ENCODE data around the gene FTO. TPM values are rescaled to one million over a fixed set of nuclear protein-coding genes. Genes with fewer than 3 reads are reported as not detected.

The FTO gene
- total RNA-seq, 1 donor from 2014 or later: 85.1 TPM

DNA sequence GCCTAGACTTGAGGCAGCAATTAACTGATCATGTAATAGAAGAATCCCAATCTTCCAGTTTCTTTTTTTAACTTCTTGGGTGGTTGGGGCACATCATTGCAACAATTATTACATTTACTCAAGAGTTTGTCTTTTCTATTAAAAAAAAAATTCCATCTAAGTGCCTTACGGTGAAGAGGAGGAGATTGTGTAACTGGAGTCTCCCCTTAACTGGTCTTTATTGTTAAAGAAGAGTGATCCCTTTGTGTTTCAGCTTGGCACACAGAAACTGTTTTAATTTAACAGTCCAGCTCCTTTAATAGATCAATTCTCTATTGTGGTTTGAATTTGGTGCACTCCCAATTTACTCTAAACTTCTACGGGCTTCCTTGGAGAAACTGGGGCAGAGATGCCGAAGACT is 75.2 kb downstream of the FTO start:
- TF ChIP-seq, protein P1, sequence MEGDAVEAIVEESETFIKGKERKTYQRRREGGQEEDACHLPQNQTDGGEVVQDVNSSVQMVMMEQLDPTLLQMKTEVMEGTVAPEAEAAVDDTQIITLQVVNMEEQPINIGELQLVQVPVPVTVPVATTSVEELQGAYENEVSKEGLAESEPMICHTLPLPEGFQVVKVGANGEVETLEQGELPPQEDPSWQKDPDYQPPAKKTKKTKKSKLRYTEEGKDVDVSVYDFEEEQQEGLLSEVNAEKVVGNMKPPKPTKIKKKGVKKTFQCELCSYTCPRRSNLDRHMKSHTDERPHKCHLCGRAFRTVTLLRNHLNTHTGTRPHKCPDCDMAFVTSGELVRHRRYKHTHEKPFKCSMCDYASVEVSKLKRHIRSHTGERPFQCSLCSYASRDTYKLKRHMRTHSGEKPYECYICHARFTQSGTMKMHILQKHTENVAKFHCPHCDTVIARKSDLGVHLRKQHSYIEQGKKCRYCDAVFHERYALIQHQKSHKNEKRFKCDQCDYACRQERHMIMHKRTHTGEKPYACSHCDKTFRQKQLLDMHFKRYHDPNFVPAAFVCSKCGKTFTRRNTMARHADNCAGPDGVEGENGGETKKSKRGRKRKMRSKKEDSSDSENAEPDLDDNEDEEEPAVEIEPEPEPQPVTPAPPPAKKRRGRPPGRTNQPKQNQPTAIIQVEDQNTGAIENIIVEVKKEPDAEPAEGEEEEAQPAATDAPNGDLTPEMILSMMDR (conservative IDR thresholded peaks at IDR 0.05): no peak
- Mint-ChIP-seq H3K27ac (no peak overlapping the region), H3K27me3 (no peaks in the 10 kb centered on the region), H3K4me3 (no peak overlapping the region), H3K9me3 (peaks cover 3% of the 10 kb centered on the region), H3K36me3 (peaks cover 6% of the 10 kb centered on the region), H3K4me1 (ENCODE audit: unreplicated experiment) (peaks cover 39% of the 10 kb centered on the region)
- DNase-seq (ENCODE audit: extremely low spot score, unreplicated experiment): no peak

DNA sequence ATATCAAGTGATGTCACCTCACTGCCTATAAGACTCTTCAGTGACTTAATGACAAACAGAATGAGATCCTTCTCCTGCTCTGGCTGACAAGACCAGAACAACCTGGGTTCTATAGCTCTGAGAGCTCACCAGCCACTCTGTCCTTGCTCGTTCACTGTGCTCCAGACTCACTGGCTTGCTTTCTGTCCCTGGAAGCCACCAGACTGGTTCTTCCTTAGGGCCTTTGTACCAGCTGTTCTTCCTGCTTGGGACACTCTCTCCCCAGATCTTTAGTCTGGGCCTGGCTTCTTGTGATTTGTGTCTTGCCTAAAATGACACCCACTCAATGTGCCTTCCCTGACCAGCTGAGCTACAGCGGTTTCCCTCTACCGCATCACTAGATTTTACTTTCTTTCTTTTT is 76.1 kb downstream of the FTO start:
- Mint-ChIP-seq H3K4me1 (ENCODE audit: unreplicated experiment) (peaks cover 45% of the 10 kb centered on the region), H3K27ac (no peak overlapping the region), H3K9me3 (peaks cover 3% of the 10 kb centered on the region), H3K27me3 (no peaks in the 10 kb centered on the region), H3K4me3 (no peak overlapping the region), H3K36me3 (peaks cover 6% of the 10 kb centered on the region)
- TF ChIP-seq, protein P1 (conservative IDR thresholded peaks at IDR 0.05): no peak
- no peak for DNase-seq (ENCODE audit: extremely low spot score, unreplicated experiment)

DNA sequence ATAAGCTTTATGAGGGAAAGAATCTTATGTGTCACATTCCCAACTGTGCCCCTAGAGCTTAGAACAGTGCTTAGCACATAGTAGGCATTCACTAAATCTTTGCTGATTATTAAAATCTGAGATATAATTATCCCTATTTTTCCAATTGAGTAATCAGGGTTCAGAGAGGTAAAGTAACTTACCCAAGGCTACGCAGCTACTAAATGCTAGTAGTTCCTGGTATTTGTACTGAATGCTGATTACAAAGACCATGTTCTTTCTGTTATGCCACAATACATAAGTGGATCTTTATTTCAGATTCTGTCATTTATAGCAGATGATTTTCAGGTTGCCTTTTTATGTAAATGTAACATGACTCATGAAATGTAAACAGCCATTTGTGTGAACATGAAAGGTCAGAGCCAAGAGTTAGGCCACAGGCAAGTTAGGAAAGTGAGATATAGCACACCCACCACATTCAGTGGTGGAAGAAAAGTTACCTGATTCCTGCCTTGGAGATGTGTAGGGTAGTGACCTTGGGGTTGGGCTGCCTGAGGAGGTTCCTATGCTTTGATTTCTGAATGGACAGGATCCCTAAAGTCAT is 77.2 kb downstream of the FTO start:
- TF ChIP-seq, protein P1 (conservative IDR thresholded peaks at IDR 0.05): no peak
- Mint-ChIP-seq H3K4me1 (ENCODE audit: unreplicated experiment) (peaks cover 34% of the 10 kb centered on the region), H3K27ac (no peak overlapping the region), H3K36me3 (peaks cover 9% of the 10 kb centered on the region), H3K27me3 (no peaks in the 10 kb centered on the region), H3K9me3 (peaks cover 3% of the 10 kb centered on the region), H3K4me3 (no peak overlapping the region)
- DNase-seq (ENCODE audit: extremely low spot score, unreplicated experiment): no peak

DNA sequence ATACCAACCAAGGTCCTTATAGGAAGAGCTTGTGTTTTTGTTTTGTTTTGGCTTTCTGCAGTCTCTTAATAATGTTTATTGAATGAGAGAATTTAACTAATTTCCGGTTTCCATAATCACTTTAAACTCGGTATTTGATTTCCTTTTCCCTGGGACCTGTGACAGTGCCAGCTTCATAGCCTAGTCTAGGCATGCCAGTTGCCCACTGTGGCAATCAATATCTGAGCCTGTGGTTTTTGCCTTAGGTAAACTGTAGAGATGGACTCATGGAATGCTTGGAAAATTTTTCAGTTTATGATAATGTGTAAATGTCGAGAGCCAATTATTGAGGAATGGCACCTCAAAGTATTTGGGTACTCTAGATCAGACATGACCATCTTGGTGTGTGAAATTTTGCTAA is 78.2 kb downstream of the FTO start:
- no peaks in the 10 kb centered on the region for H3K27me3 Mint-ChIP-seq
- H3K4me3 Mint-ChIP-seq: no peak overlapping the region
- TF ChIP-seq, protein P1 (conservative IDR thresholded peaks at IDR 0.05): no peak
- H3K4me1 Mint-ChIP-seq (ENCODE audit: unreplicated experiment): peaks cover 34% of the 10 kb centered on the region
- no peak for DNase-seq (ENCODE audit: extremely low spot score, unreplicated experiment)
- peaks cover 7% of the 10 kb centered on the region for H3K36me3 Mint-ChIP-seq
- H3K9me3 Mint-ChIP-seq: peaks cover 3% of the 10 kb centered on the region
- no peak overlapping the region for H3K27ac Mint-ChIP-seq

DNA sequence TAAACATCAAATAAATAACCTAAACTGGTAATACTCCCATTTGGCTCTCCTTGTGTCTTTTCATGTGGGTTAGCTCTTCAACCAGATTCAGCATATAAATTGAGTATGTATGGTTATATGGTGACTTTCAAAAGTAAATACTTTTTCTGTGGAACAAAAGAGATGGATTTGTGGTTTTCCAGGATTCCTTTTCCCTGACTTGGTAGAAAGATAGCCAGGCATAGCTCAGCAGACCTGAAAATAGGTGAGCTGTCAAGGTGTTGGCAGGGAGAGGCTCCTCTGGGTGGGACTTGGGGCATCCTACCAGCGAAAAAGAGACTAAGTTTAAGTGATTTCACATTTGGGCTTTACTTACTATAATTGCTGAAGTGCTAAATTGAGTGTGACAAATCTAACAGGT is 80.3 kb downstream of the FTO start:
- Mint-ChIP-seq H3K27ac (no peak overlapping the region), H3K9me3 (peaks cover 3% of the 10 kb centered on the region), H3K4me3 (no peak overlapping the region), H3K4me1 (ENCODE audit: unreplicated experiment) (peaks cover 26% of the 10 kb centered on the region), H3K27me3 (no peaks in the 10 kb centered on the region), H3K36me3 (peaks cover 6% of the 10 kb centered on the region)
- TF ChIP-seq, protein P1 (conservative IDR thresholded peaks at IDR 0.05): no peak
- no peak for DNase-seq (ENCODE audit: extremely low spot score, unreplicated experiment)

DNA sequence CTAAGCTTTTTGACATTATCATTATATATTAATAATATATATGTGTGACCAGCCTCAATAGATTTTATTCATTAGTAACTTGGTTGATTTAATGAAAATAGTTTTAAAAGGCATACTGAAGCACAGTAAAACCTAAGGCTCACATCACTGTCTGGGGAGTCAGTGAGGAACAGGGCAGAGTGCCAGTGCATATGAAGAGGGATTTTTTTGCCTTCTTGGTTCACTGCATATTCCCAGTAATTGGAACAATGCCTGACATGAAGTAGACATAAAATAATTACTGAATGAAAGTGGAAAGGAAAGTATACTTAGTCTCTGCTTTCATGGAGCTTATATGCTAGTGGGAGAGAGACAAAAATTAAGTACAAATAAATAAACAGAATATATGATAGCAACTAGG is 81.1 kb downstream of the FTO start:
- H3K4me3 Mint-ChIP-seq: no peak overlapping the region
- peaks cover 18% of the 10 kb centered on the region for H3K4me1 Mint-ChIP-seq (ENCODE audit: unreplicated experiment)
- no peaks in the 10 kb centered on the region for H3K27me3 Mint-ChIP-seq
- H3K9me3 Mint-ChIP-seq: peaks cover 3% of the 10 kb centered on the region
- TF ChIP-seq, protein P1 (conservative IDR thresholded peaks at IDR 0.05): no peak
- H3K27ac Mint-ChIP-seq: no peak overlapping the region
- peaks cover 6% of the 10 kb centered on the region for H3K36me3 Mint-ChIP-seq
- no peak for DNase-seq (ENCODE audit: extremely low spot score, unreplicated experiment)

Data from type B pancreatic cell (in vitro differentiated cells).